Epithelial cell of esophagus (primary cell): Measurements from ENCODE around the gene NMUR2.

Experiments used
- DNase-seq: peaks from one replicate; pipeline ENCODE4 v3.0.0; 2010; ENCODE audit warnings: low read depth
- H3K4me3 ChIP-seq: 2 replicates; pipeline ENCODE4 v1.5.1; 2011; ENCODE audit warnings: mild to moderate bottlenecking, low read length, control low read depth
- TF ChIP-seq, protein P1 (sequence below): IDR thresholded peaks from 2 replicates; pipeline ENCODE4 v1.5.1; 2011; ENCODE audit warnings: low read depth, mild to moderate bottlenecking, low read length, control low read depth, inconsistent platforms; ENCODE audit not compliant: insufficient read depth; ENCODE audit errors: missing control alignments

NMUR2 gene

DNA sequence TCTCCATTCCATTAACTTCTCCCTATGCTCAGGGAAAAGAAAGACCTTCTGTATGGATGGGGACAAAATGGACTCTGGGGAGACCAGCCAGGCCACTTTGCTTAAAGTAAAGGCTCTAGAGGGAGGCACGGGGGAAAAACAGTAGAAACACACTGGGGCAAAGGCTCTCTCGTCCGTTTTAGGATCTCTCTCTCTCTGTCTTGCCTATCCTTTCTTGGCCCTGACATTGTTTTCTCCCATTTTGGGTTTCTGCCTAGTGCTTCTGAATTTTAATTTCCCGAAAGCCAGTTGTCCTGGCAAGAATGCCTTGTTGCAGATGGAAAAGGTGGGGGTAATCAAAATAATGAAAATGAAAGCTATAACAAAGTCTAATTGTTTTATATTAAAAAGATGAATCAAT lies 28.2 kb downstream of the NMUR2 start:
- DNase-seq, result no peak
- H3K4me3 ChIP-seq, result no peak overlapping the region
- TF ChIP-seq, protein P1, sequence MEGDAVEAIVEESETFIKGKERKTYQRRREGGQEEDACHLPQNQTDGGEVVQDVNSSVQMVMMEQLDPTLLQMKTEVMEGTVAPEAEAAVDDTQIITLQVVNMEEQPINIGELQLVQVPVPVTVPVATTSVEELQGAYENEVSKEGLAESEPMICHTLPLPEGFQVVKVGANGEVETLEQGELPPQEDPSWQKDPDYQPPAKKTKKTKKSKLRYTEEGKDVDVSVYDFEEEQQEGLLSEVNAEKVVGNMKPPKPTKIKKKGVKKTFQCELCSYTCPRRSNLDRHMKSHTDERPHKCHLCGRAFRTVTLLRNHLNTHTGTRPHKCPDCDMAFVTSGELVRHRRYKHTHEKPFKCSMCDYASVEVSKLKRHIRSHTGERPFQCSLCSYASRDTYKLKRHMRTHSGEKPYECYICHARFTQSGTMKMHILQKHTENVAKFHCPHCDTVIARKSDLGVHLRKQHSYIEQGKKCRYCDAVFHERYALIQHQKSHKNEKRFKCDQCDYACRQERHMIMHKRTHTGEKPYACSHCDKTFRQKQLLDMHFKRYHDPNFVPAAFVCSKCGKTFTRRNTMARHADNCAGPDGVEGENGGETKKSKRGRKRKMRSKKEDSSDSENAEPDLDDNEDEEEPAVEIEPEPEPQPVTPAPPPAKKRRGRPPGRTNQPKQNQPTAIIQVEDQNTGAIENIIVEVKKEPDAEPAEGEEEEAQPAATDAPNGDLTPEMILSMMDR, result no peak

DNA sequence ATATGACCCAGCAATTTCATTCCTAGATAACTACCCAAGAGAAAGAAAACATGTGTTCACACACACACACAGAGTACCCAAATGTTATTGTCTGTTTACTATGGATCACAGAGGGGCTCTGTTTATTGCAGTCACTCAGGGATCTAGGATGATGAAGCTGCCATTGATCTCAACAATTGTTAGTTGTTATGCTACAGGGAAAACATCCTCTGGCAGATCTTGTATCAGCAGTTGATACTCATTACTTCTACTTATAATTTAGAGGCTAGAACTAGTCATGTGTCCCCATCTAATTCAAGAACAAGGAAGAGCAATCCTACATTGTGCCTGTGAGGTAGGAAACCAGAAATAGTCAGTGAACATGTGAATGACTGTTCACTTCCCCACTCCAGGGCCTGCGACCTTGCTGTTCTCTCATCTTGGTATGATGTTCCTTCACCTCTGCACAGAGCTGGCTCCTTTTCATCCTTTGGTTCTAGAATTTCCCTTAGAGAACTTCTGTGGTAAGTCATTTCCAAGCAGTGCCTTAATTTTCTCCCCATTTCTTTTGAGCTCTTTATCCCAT lies 30.3 kb downstream of the NMUR2 start:
- TF ChIP-seq, protein P1, result no peak
- no peak overlapping the region for H3K4me3 ChIP-seq
- DNase-seq, result no peak

GRCh38 chr5:152372875-152373274 lies 32.2 kb downstream of the NMUR2 start:
- DNase-seq, result no peak
- H3K4me3 ChIP-seq, result no peak overlapping the region
- TF ChIP-seq, protein P1, result no peak

DNA sequence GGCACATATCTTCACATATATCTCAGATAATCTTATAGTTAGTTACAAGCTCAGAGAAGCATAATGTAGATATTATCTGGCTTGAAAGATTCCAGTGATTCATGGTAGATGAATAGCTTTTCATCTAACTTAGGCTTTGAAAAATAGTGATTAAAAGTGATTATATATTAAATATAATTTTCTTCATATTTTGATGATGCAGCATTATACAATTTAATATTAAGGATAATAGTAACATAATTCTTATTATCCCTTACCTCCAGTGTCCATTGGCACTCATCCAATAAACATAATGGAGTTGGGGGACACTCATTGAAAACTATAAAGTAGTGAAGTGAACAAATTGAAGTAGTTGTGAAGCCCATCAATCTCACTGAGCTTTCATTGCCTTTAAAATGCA lies 35.8 kb downstream of the NMUR2 start:
- DNase-seq, result no peak
- H3K4me3 ChIP-seq, result no peak overlapping the region
- TF ChIP-seq, protein P1, result no peak

GRCh38 chr5:152367554-152367953 lies 37.5 kb downstream of the NMUR2 start:
- DNase-seq, result no peak
- no peak overlapping the region for H3K4me3 ChIP-seq
- TF ChIP-seq, protein P1, result no peak

DNA sequence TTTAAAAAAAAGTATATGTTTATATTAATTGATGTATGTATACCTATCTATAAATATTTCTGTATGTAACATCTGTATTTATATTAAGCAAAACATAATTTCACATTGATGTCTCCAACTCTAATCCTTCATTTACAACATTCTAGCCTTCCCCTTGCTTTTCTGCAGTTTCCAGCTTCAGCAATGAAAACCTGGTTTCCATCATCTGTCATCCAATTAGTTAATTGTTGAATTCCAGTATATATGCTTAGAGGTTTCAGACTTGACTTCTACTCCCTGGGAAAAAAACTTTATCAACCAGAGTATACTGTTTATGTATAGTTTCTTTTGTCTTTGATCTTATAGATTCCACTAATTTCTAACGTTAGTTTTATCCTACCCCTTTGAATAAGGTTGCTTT lies 38.4 kb downstream of the NMUR2 start:
- TF ChIP-seq, protein P1, result no peak
- H3K4me3 ChIP-seq, result no peak overlapping the region
- DNase-seq, result no peak

DNA sequence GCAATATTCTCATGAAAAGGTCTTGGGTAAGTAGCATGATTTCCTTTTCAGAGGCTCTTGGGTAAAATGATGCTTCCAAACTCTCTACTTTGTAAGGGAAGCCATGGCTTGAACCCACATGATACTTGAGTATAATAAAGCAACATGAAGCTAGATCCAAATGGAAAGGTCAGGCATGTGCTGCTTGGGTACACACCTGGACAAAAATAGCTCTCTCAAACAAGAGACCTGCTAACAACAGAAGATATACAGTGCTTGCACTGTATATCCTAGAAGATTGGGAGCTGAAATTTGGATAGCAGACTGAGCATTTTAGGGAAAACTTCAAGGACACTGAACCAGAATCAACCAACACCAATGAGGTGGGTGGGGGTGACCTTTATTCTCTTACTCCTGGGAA lies 40.2 kb downstream of the NMUR2 start:
- H3K4me3 ChIP-seq, result no peak overlapping the region
- DNase-seq, result no peak
- TF ChIP-seq, protein P1, result no peak
